Neural progenitor cell (in vitro differentiated cells): Measurements from ENCODE around the gene PSG6.
"Not testable (repeated sequence)": the region's sequence is repeated elsewhere in the genome, so short reads cannot be mapped to it uniquely, and the experiment has no call there.

ENCODE experiments used
- EZH2 ChIP-seq: fragments of 200-600 bp; sonication (generic); IDR thresholded peaks from 2 replicates; pipeline ENCODE4 v1.6.1; 2017; ENCODE audit warnings: antibody characterized with exemption, mild to moderate bottlenecking, moderate library complexity
- TF ChIP-seq, protein P1 (sequence below): fragments of 200-600 bp; sonication (generic); IDR thresholded peaks from 2 replicates; pipeline ENCODE4 v1.5.1; 2017; ENCODE audit warnings: antibody characterized with exemption, mild to moderate bottlenecking

DNA sequence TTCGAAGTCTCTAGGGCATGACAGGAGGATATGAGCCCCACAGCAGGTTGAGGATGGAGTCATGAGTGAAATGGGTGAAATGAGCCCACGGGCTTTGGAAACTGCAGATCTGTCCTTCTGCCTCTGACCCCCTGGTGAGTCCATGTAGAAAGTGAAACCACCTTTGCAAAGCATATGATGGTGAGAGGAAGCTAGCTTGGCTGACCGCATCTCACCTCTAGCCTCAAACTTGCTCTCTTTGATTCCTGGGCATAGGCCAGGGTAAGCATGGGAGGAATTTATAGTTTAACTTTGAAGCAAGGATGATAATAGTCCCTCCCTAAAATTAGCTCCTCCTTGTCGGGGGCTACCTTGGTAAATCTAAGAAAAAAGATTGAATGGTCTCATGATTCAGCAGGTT lies 34.4 kb upstream of the PSG6 start:
- TF ChIP-seq, protein P1, sequence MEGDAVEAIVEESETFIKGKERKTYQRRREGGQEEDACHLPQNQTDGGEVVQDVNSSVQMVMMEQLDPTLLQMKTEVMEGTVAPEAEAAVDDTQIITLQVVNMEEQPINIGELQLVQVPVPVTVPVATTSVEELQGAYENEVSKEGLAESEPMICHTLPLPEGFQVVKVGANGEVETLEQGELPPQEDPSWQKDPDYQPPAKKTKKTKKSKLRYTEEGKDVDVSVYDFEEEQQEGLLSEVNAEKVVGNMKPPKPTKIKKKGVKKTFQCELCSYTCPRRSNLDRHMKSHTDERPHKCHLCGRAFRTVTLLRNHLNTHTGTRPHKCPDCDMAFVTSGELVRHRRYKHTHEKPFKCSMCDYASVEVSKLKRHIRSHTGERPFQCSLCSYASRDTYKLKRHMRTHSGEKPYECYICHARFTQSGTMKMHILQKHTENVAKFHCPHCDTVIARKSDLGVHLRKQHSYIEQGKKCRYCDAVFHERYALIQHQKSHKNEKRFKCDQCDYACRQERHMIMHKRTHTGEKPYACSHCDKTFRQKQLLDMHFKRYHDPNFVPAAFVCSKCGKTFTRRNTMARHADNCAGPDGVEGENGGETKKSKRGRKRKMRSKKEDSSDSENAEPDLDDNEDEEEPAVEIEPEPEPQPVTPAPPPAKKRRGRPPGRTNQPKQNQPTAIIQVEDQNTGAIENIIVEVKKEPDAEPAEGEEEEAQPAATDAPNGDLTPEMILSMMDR, result not testable (repeated sequence)
- TF ChIP-seq EZH2, result not testable (repeated sequence)
